Activated CD8-positive, alpha-beta memory T cell treated with anti-CD3 and anti-CD28 coated beads, Interleukin-2, amount 50 U/mL, for 4 hours (primary cell): Measurements from ENCODE around the gene SPTB.
A peak's percentile ranks its signal among the peaks of the same experiment; 100 is the strongest.
"Not testable (repeated sequence)": the region's sequence is repeated elsewhere in the genome, so short reads cannot be mapped to it uniquely, and the experiment has no call there.

Experiments
- DNase-seq: peaks from one replicate; pipeline ENCODE4 v3.0.0-alpha.2; 2020

SPTB gene

GRCh38 chr14:64815257-64815656 is 64.5 kb downstream of the SPTB start:
- DNase-seq: no peak

GRCh38 chr14:64812412-64812811 is 67.3 kb downstream of the SPTB start:
- DNase-seq: peak; percentile 31

DNA sequence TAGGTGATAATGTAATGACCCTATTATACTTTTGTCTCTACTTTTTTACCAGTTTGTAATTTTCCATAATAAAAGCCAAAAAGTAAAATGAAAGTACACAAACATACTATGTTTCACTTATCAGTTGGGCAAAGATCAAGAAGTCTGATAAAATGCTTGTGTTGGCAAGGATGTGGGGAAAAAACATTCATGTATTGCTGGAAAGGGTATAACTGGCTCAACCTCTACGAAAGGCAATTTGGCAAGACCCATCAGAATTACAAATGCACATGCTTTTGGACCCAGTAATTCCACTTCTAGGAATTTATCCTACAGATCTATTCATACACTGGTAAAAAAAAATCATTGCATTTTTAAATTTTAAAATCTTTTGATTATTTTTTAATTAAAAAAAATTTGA is 68.0 kb downstream of the SPTB start:
- DNase-seq: no peak

DNA sequence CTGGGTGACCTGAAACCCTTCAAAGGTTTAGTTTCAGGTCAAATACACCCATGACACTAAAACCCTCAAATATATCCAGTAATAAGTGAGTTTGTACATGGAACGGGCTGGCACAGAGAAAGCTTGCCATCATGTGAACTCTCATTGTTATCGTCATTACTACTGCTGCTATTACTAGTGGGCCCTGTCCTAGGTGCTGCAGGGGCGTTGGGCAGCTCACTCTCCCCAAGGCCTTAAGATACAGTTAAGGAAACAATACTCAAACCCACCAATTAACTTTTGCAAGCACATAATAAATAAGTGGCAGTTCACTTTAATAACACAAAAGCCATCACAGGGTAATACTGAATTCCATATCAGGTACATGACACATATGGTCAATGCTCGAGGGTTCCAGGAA is 71.3 kb downstream of the SPTB start:
- no peak for DNase-seq

- DNase-seq: no peak
These were observed 72.2 kb downstream of the SPTB start for GRCh38 chr14:64807551-64807950.

- no peak for DNase-seq
These were observed 72.7 kb downstream of the SPTB start for GRCh38 chr14:64806862-64807495.

- DNase-seq: no peak
These were observed 73.4 kb downstream of the SPTB start for GRCh38 chr14:64806202-64806861.

- DNase-seq: not testable (repeated sequence)
These were observed 74.1 kb downstream of the SPTB start for GRCh38 chr14:64805646-64806045.

DNA sequence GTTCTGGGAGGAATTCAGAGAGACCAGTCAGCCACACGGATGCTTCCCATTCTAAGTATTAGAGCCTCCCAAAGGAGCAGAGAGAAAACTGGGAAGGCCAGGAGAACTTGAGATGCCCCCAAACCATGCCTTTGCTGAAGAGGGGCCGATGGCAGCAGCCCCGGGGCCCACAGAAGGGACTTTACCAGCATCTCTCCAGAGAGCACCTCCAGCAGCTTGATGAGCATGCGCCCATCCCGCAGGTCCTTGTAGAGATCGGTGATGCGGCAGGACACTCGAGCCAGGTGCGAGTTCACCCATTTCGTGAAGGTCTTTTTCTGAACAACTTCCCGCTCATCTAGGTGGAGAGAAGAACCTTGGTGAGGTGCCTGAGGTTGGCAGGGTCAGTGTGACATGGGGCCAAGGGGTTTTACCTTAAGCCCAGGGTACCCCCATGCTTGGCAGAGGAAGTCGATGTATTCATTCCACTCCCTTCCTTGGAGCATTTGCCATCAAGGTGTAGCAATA is 74.9 kb downstream of the SPTB start:
- DNase-seq: no peak

DNA sequence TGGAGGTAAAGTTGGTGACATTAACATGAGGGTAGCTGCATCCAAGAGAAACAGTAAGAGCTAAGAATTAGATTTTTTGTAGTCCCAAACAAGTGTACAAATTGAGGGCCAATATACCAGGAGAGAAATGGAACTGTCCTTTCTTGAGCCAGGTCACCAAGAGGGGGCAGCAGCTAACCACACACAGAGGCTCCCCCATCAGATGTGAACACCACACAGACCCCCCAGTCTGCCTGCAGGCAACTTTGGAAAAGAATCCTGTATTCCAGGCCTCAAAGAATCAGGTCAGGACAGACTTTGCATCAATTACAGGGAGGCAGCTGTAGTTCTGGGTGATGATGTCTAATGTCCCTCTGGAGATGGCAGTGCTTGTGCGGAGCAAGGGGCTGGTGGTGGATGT is 77.9 kb downstream of the SPTB start:
- DNase-seq: no peak

DNA sequence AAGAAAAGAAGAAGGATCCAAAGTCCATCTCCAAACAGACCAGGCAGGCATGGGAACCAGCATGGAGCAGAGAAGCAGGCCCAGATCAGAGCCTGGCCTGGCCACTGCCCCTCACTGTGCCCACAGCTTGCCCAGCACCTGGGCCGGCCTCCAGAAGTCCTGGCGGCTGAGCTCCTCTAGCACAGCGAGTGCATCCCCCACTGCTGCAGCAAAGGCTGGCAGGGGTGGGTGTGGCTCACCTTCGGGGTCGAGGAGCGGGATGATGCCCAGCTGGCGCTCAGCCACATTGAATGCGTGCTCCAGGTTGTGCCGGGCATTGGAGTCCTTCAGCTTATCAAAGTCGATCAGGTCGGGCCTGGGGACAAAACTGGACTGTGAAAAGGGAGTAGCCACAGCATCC is 78.7 kb downstream of the SPTB start:
- no peak for DNase-seq

GRCh38 chr14:64800000-64800399 is 79.7 kb downstream of the SPTB start:
- DNase-seq: no peak

GRCh38 chr14:64799555-64799954 is 80.2 kb downstream of the SPTB start:
- DNase-seq: no peak

- DNase-seq: no peak
These were observed 83.3 kb downstream of the SPTB start for GRCh38 chr14:64796369-64796768.

DNA sequence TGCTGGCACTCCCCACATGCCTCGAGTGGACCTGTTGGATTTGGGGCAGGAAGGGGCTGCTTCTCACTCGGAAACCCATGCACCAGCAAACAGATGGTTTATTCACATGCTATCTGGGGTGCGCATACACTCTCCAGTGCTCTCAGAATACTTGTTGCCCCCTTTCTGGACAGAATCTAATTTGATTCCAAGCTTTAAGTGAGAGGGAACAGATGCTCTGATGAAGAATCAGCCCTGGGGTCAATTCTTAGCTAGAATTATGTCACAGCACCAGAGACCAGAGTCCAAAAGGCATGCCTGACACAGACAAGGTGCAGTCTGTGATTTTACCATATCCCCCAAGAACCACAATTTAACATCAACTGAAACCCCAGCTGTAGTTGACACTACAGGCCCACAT is 83.8 kb downstream of the SPTB start:
- DNase-seq: no peak

GRCh38 chr14:64795211-64795610 is 84.5 kb downstream of the SPTB start:
- no peak for DNase-seq

- DNase-seq: no peak
These were observed 86.7 kb downstream of the SPTB start for GRCh38 chr14:64792871-64793560.

- no peak for DNase-seq
These were observed 87.5 kb downstream of the SPTB start for GRCh38 chr14:64792231-64792630.

GRCh38 chr14:64790478-64790877 is 89.2 kb downstream of the SPTB start:
- no peak for DNase-seq

DNA sequence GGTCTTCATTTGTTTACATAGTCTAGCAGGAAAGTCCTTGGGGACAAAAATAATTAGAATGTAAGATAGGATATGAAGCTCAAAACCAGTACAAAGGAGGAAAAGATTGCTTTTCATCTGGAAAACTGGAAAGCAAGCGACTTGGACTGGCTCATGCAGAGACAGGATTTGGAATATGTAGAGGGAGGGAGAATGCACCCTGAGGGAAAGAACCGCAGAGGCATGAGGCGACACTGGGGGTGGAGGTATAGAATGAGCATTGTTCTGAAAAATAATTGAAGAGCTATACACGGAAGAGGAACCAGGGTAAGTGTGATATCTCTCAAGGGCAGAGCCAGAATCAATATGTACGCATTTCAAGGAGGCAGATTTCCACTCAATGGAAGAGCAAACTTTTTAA is 90.0 kb downstream of the SPTB start:
- no peak for DNase-seq

GRCh38 chr14:64788706-64789105 is 91.0 kb downstream of the SPTB start:
- DNase-seq: no peak

- DNase-seq: no peak
These were observed 92.1 kb downstream of the SPTB start for GRCh38 chr14:64787619-64788018.

DNA sequence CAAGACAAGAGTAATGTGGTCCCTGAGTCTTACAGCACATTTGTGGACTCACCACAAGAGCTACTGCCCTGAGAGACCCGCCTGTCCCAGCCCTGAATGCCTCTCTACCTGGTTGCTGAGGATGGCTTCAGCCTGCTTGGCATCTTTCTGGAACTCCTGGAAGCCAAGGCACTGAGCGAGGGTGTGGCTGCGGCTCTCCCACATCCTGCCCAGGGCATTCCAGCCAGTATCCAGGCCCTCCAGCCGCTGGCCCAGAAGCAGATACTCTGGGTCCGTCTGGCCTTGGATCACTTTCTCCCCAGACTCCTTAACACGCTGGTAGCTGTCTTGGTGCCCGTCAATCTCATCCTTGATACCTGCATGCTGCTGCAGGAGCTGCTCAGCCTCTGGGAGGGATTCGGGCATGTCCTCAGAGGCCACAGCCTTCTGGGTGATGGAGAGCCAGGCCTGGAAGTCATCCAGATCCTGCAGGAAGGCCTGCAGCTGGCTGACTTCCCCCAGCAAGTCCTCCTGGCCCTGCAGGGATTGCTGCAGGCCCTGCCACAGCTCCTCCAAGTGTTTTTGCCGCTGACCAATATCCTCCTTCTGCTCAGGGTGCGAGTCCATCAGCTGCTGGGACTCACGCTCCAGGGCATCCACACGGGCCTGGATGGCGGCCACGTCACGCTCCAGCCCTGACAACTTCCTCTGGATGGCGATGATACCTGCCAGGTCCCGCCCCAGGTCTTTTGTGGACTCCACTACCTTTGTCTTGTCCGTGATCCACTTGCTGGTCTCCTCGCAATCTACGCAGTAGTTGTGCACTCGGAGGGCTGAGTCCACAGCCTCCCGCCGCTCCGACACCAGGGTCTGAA is 93.2 kb downstream of the SPTB start:
- no peak for DNase-seq
